ENCODE measurements around the gene CENPU. TPM values are rescaled to one million over a fixed set of nuclear protein-coding genes. Genes with fewer than 3 reads are reported as not detected.

The CENPU gene
- total RNA-seq, 2 donors from 2014 or later = 11.4 to 28.1 TPM

- no peak for TF ChIP-seq CTCF (IDR thresholded peaks at IDR 0.05)
- Histone ChIP-seq H3K4me1 (no peaks in the 10 kb centered on the region), H3K9me3 (no peaks in the 10 kb centered on the region), H3K27me3 (no peaks in the 10 kb centered on the region), H3K27ac (no peak overlapping the region), H3K4me3 (no peak overlapping the region), H3K36me3 (no peaks in the 10 kb centered on the region), H3K9ac (ENCODE audit: low read depth in 2 of 2, low read length in 2 of 2) (no peak overlapping the region)
- intact Hi-C loops (cut with DNase I) = no loop called here
- DNase-seq = no peak
Observed at GRCh38 chr4:184695178-184695896, 38.6 kb downstream of the CENPU start.

- H3K9ac ChIP-seq (ENCODE audit: low read depth in 2 of 2, low read length in 2 of 2) = no peak overlapping the region
- DNase-seq = no peak
- intact Hi-C loops (cut with DNase I) = no loop called here
- H3K36me3 ChIP-seq = no peaks in the 10 kb centered on the region
- no peaks in the 10 kb centered on the region for H3K9me3 ChIP-seq
- no peaks in the 10 kb centered on the region for H3K4me1 ChIP-seq
- no peaks in the 10 kb centered on the region for H3K27me3 ChIP-seq
- no peak overlapping the region for H3K27ac ChIP-seq
- TF ChIP-seq CTCF (IDR thresholded peaks at IDR 0.05) = no peak
- no peak overlapping the region for H3K4me3 ChIP-seq
Observed at GRCh38 chr4:184694412-184694956, 39.4 kb downstream of the CENPU start.

GRCh38 chr4:184693056-184693455, 40.8 kb downstream of the CENPU start:
- TF ChIP-seq CTCF (IDR thresholded peaks at IDR 0.05) = no peak
- H3K9me3 ChIP-seq = no peaks in the 10 kb centered on the region
- H3K36me3 ChIP-seq = no peaks in the 10 kb centered on the region
- no peak overlapping the region for H3K9ac ChIP-seq (ENCODE audit: low read depth in 2 of 2, low read length in 2 of 2)
- no peak for DNase-seq
- H3K27me3 ChIP-seq = no peaks in the 10 kb centered on the region
- H3K27ac ChIP-seq = no peak overlapping the region
- H3K4me3 ChIP-seq = no peak overlapping the region
- no peaks in the 10 kb centered on the region for H3K4me1 ChIP-seq
- intact Hi-C loops (cut with DNase I) = no loop called here

- Histone ChIP-seq H3K27me3 (no peaks in the 10 kb centered on the region), H3K4me3 (no peak overlapping the region), H3K9ac (ENCODE audit: low read depth in 2 of 2, low read length in 2 of 2) (no peak overlapping the region), H3K9me3 (no peaks in the 10 kb centered on the region), H3K36me3 (no peaks in the 10 kb centered on the region), H3K4me1 (no peaks in the 10 kb centered on the region), H3K27ac (no peak overlapping the region)
- TF ChIP-seq CTCF (IDR thresholded peaks at IDR 0.05) = no peak
- intact Hi-C loops (cut with DNase I) = no loop called here
- no peak for DNase-seq
Observed at GRCh38 chr4:184689681-184690080, 44.2 kb downstream of the CENPU start.

- TF ChIP-seq CTCF (IDR thresholded peaks at IDR 0.05) = no peak
- no peak overlapping the region for H3K9ac ChIP-seq (ENCODE audit: low read depth in 2 of 2, low read length in 2 of 2)
- no peaks in the 10 kb centered on the region for H3K4me1 ChIP-seq
- no peak for DNase-seq
- H3K27me3 ChIP-seq = no peaks in the 10 kb centered on the region
- intact Hi-C loops (cut with DNase I) = no loop called here
- no peaks in the 10 kb centered on the region for H3K9me3 ChIP-seq
- H3K27ac ChIP-seq = no peak overlapping the region
- no peaks in the 10 kb centered on the region for H3K36me3 ChIP-seq
- H3K4me3 ChIP-seq = no peak overlapping the region
Observed at GRCh38 chr4:184688447-184688846, 45.4 kb downstream of the CENPU start.
